ENCODE results near the gene IRF6.

The IRF6 gene

GRCh38 chr1:209777587-209777986 lies 28.4 kb downstream of the IRF6 start:
- Histone ChIP-seq H3K4me3 (ENCODE audit: insufficient read depth, low read depth, low read length) (no peak overlapping the region), H3K4me1 (ENCODE audit: control insufficient read depth, insufficient read depth, low read length) (no peaks in the 10 kb centered on the region), H3K36me3 (ENCODE audit: control insufficient read depth, insufficient read depth, low read length) (no peaks in the 10 kb centered on the region), H3K9me3 (ENCODE audit: control insufficient read depth, low read length) (no peaks in the 10 kb centered on the region), H3K27ac (ENCODE audit: insufficient read depth, low read depth, low read length, poor library complexity, severe bottlenecking) (no peak overlapping the region), H3K27me3 (ENCODE audit: control insufficient read depth, insufficient read depth, low read length, poor library complexity, severe bottlenecking) (no peaks in the 10 kb centered on the region)
- 91 to 97% methylated on average over 2 of the region's 2 CpGs for WGBS, 2 experiments

GRCh38 chr1:209775678-209776077 lies 30.3 kb downstream of the IRF6 start:
- Histone ChIP-seq H3K4me3 (ENCODE audit: insufficient read depth, low read depth, low read length) (no peak overlapping the region), H3K9me3 (ENCODE audit: control insufficient read depth, low read length) (no peaks in the 10 kb centered on the region), H3K36me3 (ENCODE audit: control insufficient read depth, insufficient read depth, low read length) (no peaks in the 10 kb centered on the region), H3K27me3 (ENCODE audit: control insufficient read depth, insufficient read depth, low read length, poor library complexity, severe bottlenecking) (no peaks in the 10 kb centered on the region), H3K4me1 (ENCODE audit: control insufficient read depth, insufficient read depth, low read length) (no peaks in the 10 kb centered on the region), H3K27ac (ENCODE audit: insufficient read depth, low read depth, low read length, poor library complexity, severe bottlenecking) (no peak overlapping the region)
- WGBS, 2 experiments, result 64 to 65% methylated on average over 2 of the region's 2 CpGs

- no peaks in the 10 kb centered on the region for H3K4me1 ChIP-seq (ENCODE audit: control insufficient read depth, insufficient read depth, low read length)
- no peak overlapping the region for H3K27ac ChIP-seq (ENCODE audit: insufficient read depth, low read depth, low read length, poor library complexity, severe bottlenecking)
- H3K4me3 ChIP-seq (ENCODE audit: insufficient read depth, low read depth, low read length), result no peak overlapping the region
- no peaks in the 10 kb centered on the region for H3K27me3 ChIP-seq (ENCODE audit: control insufficient read depth, insufficient read depth, low read length, poor library complexity, severe bottlenecking)
- H3K9me3 ChIP-seq (ENCODE audit: control insufficient read depth, low read length), result no peaks in the 10 kb centered on the region
- H3K36me3 ChIP-seq (ENCODE audit: control insufficient read depth, insufficient read depth, low read length), result no peaks in the 10 kb centered on the region
- 89 to 90% methylated on average over 1 of the region's 1 CpG for WGBS, 2 experiments
Observed at GRCh38 chr1:209774592-209774991, 31.4 kb downstream of the IRF6 start.

GRCh38 chr1:209772126-209772525 lies 33.8 kb downstream of the IRF6 start:
- 91 to 92% methylated on average over 6 of the region's 6 CpGs for WGBS, 2 experiments
- H3K27me3 ChIP-seq (ENCODE audit: control insufficient read depth, insufficient read depth, low read length, poor library complexity, severe bottlenecking), result no peaks in the 10 kb centered on the region
- no peaks in the 10 kb centered on the region for H3K9me3 ChIP-seq (ENCODE audit: control insufficient read depth, low read length)
- H3K4me1 ChIP-seq (ENCODE audit: control insufficient read depth, insufficient read depth, low read length), result no peaks in the 10 kb centered on the region
- no peak overlapping the region for H3K4me3 ChIP-seq (ENCODE audit: insufficient read depth, low read depth, low read length)
- H3K27ac ChIP-seq (ENCODE audit: insufficient read depth, low read depth, low read length, poor library complexity, severe bottlenecking), result no peak overlapping the region
- no peaks in the 10 kb centered on the region for H3K36me3 ChIP-seq (ENCODE audit: control insufficient read depth, insufficient read depth, low read length)

GRCh38 chr1:209770636-209771415 lies 35.1 kb downstream of the IRF6 start:
- H3K27ac ChIP-seq (ENCODE audit: insufficient read depth, low read depth, low read length, poor library complexity, severe bottlenecking), result no peak overlapping the region
- 92 to 93% methylated on average over 17 of the region's 17 CpGs for WGBS, 2 experiments
- no peaks in the 10 kb centered on the region for H3K27me3 ChIP-seq (ENCODE audit: control insufficient read depth, insufficient read depth, low read length, poor library complexity, severe bottlenecking)
- H3K4me3 ChIP-seq (ENCODE audit: insufficient read depth, low read depth, low read length), result no peak overlapping the region
- H3K36me3 ChIP-seq (ENCODE audit: control insufficient read depth, insufficient read depth, low read length), result no peaks in the 10 kb centered on the region
- H3K4me1 ChIP-seq (ENCODE audit: control insufficient read depth, insufficient read depth, low read length), result no peaks in the 10 kb centered on the region
- H3K9me3 ChIP-seq (ENCODE audit: control insufficient read depth, low read length), result no peaks in the 10 kb centered on the region

GRCh38 chr1:209769971-209770370 lies 36.0 kb downstream of the IRF6 start:
- no peaks in the 10 kb centered on the region for H3K4me1 ChIP-seq (ENCODE audit: control insufficient read depth, insufficient read depth, low read length)
- WGBS, 2 experiments, result 86 to 90% methylated on average over 7 of the region's 7 CpGs
- no peaks in the 10 kb centered on the region for H3K9me3 ChIP-seq (ENCODE audit: control insufficient read depth, low read length)
- no peaks in the 10 kb centered on the region for H3K27me3 ChIP-seq (ENCODE audit: control insufficient read depth, insufficient read depth, low read length, poor library complexity, severe bottlenecking)
- no peak overlapping the region for H3K4me3 ChIP-seq (ENCODE audit: insufficient read depth, low read depth, low read length)
- no peak overlapping the region for H3K27ac ChIP-seq (ENCODE audit: insufficient read depth, low read depth, low read length, poor library complexity, severe bottlenecking)
- H3K36me3 ChIP-seq (ENCODE audit: control insufficient read depth, insufficient read depth, low read length), result no peaks in the 10 kb centered on the region

GRCh38 chr1:209769171-209769904 lies 36.6 kb downstream of the IRF6 start:
- Histone ChIP-seq H3K9me3 (ENCODE audit: control insufficient read depth, low read length) (no peaks in the 10 kb centered on the region), H3K27ac (ENCODE audit: insufficient read depth, low read depth, low read length, poor library complexity, severe bottlenecking) (no peak overlapping the region), H3K36me3 (ENCODE audit: control insufficient read depth, insufficient read depth, low read length) (no peaks in the 10 kb centered on the region)

GRCh38 chr1:209768354-209768774 lies 37.6 kb downstream of the IRF6 start:
- no peaks in the 10 kb centered on the region for H3K4me1 ChIP-seq (ENCODE audit: control insufficient read depth, insufficient read depth, low read length)
- 89 to 95% methylated on average over 9 of the region's 9 CpGs for WGBS, 2 experiments
- no peak overlapping the region for H3K27ac ChIP-seq (ENCODE audit: insufficient read depth, low read depth, low read length, poor library complexity, severe bottlenecking)
- H3K27me3 ChIP-seq (ENCODE audit: control insufficient read depth, insufficient read depth, low read length, poor library complexity, severe bottlenecking), result no peaks in the 10 kb centered on the region
- no peak overlapping the region for H3K4me3 ChIP-seq (ENCODE audit: insufficient read depth, low read depth, low read length)
- no peaks in the 10 kb centered on the region for H3K9me3 ChIP-seq (ENCODE audit: control insufficient read depth, low read length)
- no peaks in the 10 kb centered on the region for H3K36me3 ChIP-seq (ENCODE audit: control insufficient read depth, insufficient read depth, low read length)

More at GRCh38 chr1:209769171-209769904, 36.6 kb downstream of the IRF6 start:
- WGBS, 2 experiments, result 88% methylated on average over 13 of the region's 13 CpGs
- H3K4me3 ChIP-seq (ENCODE audit: insufficient read depth, low read depth, low read length), result no peak overlapping the region
- H3K27me3 ChIP-seq (ENCODE audit: control insufficient read depth, insufficient read depth, low read length, poor library complexity, severe bottlenecking), result no peaks in the 10 kb centered on the region
- no peaks in the 10 kb centered on the region for H3K4me1 ChIP-seq (ENCODE audit: control insufficient read depth, insufficient read depth, low read length)

- Histone ChIP-seq H3K9me3 (ENCODE audit: control insufficient read depth, low read length) (no peaks in the 10 kb centered on the region), H3K36me3 (ENCODE audit: control insufficient read depth, insufficient read depth, low read length) (no peaks in the 10 kb centered on the region), H3K4me3 (ENCODE audit: insufficient read depth, low read depth, low read length) (no peak overlapping the region), H3K4me1 (ENCODE audit: control insufficient read depth, insufficient read depth, low read length) (no peaks in the 10 kb centered on the region), H3K27me3 (ENCODE audit: control insufficient read depth, insufficient read depth, low read length, poor library complexity, severe bottlenecking) (no peaks in the 10 kb centered on the region), H3K27ac (ENCODE audit: insufficient read depth, low read depth, low read length, poor library complexity, severe bottlenecking) (no peak overlapping the region)
Observed at GRCh38 chr1:209767706-209768105, 38.2 kb downstream of the IRF6 start.

- no peak overlapping the region for H3K27ac ChIP-seq (ENCODE audit: insufficient read depth, low read depth, low read length, poor library complexity, severe bottlenecking)
- H3K36me3 ChIP-seq (ENCODE audit: control insufficient read depth, insufficient read depth, low read length), result no peaks in the 10 kb centered on the region
- no peaks in the 10 kb centered on the region for H3K9me3 ChIP-seq (ENCODE audit: control insufficient read depth, low read length)
- H3K4me1 ChIP-seq (ENCODE audit: control insufficient read depth, insufficient read depth, low read length), result no peaks in the 10 kb centered on the region
- H3K4me3 ChIP-seq (ENCODE audit: insufficient read depth, low read depth, low read length), result no peak overlapping the region
- no peaks in the 10 kb centered on the region for H3K27me3 ChIP-seq (ENCODE audit: control insufficient read depth, insufficient read depth, low read length, poor library complexity, severe bottlenecking)
Observed at GRCh38 chr1:209767096-209767495, 38.8 kb downstream of the IRF6 start.
